ENCODE measurements around the gene CEMIP. TPM values are rescaled to one million over a fixed set of nuclear protein-coding genes. Genes with fewer than 3 reads are reported as not detected.

The CEMIP gene
- total and polyA plus RNA-seq, 10 of the 15 experiments (the other 5 are each of a cell fraction or from before 2014, with no cell fraction given): 0.01 to 0.44 (median 0.16) TPM; not detected in 6

GRCh38 chr15:80785811-80786354 lies 6.7 kb downstream of the CEMIP start:
- ATAC-seq (no peak), FAIRE-seq (no peak), DNase-seq (ENCODE audit: low read depth, low spot score) (no peak)
- Histone ChIP-seq H3K9me3 (replicated peaks; ENCODE audit: control insufficient read depth, insufficient read depth, low read length) (no peaks in the 10 kb centered on the region), H3K36me3 (ENCODE audit: control insufficient read depth in 2 of 2, insufficient read depth in 2 of 2, low read length in 1 of 2) (no peaks in the 10 kb centered on the region), H3K27ac (ENCODE audit: control insufficient read depth, insufficient read depth) (no peak overlapping the region), H3K27me3 (replicated peaks in 1 of 2; ENCODE audit: control insufficient read depth in 2 of 2, insufficient read depth in 2 of 2, low read length in 1 of 2) (peaks cover 0 to 5% of the 10 kb centered on the region in 2 experiments; a peak in 3 of 4 replicates), H3K4me2 (ENCODE audit: control insufficient read depth, insufficient read depth) (no peak overlapping the region), H3K4me3 (no peak overlapping the region), H3K4me1 (ENCODE audit: control insufficient read depth, insufficient read depth, low read length) (no peaks in the 10 kb centered on the region), H2AFZ (ENCODE audit: control insufficient read depth, low read depth, low read length) (no peak overlapping the region), H4K20me1 (ENCODE audit: control insufficient read depth, insufficient read depth) (no peaks in the 10 kb centered on the region), H3K9ac (ENCODE audit: control insufficient read depth, insufficient read depth, low read length) (no peak overlapping the region), H3K79me2 (ENCODE audit: control insufficient read depth, insufficient read depth, low read length) (no peaks in the 10 kb centered on the region)
- ChIA-PET CTCF (interaction anchor here (0.6 to 2.1 kb wide), 7 partner anchors 9 to 468 kb away, joined by 3 to 13 read pairs (median 4); no protein-coding TSS in a partner anchor), POLR2A (no interaction called here), RAD21 (ENCODE audit: unreplicated experiment) (interaction anchor here (1.0 kb wide), 1 partner anchor 218 kb away, joined by 3 read pairs; no protein-coding TSS in a partner anchor), SMC1A (ENCODE audit: uncharacterized antibody, unreplicated experiment) (interaction anchor here (0.6 to 1.3 kb wide), 3 partner anchors 9 to 184 kb away, joined by 3 to 6 read pairs (median 5); no protein-coding TSS in a partner anchor)
- in situ Hi-C loops (cut with MboI): no loop called here
- BruUV-seq (replicated peaks): no TSS peak
- intact Hi-C loops (cut with micrococcal nuclease; ENCODE audit: unreplicated experiment): no loop called here
- 34% methylated on average over 5 of the region's 5 CpGs for WGBS (ENCODE audit: insufficient coverage, insufficient replicate concordance, low lambda C conversion rate, missing lambda C conversion rate)
- no peak for TF ChIP-seq BCL3 (IDR thresholded peaks at IDR 0.05; ENCODE audit: borderline replicate concordance, insufficient read depth, low read depth, low read length, poor library complexity, severe bottlenecking)
- TF ChIP-seq MTA3 (IDR thresholded peaks at IDR 0.05; ENCODE audit: borderline replicate concordance, low read length): no peak
- TF ChIP-seq ZZZ3 (IDR thresholded peaks at IDR 0.05; ENCODE audit: control insufficient read depth, insufficient read length, low read depth): no peak
- TF ChIP-seq ZBTB4 (CRISPR knock-in tag; IDR thresholded peaks at IDR 0.05): no peak
- TF ChIP-seq CBX5 (IDR thresholded peaks at IDR 0.05; ENCODE audit: low read depth): no peak
- TF ChIP-seq NFIC (IDR thresholded peaks at IDR 0.05; ENCODE audit: low read depth, low read length): no peak
- no peak for TF ChIP-seq ZBTB11 (CRISPR knock-in tag; IDR thresholded peaks at IDR 0.05)
- no peak for TF ChIP-seq REST (IDR thresholded peaks at IDR 0.05; ENCODE audit: low read depth, low read length)
- no peak for TF ChIP-seq FOXM1 (IDR thresholded peaks at IDR 0.05; ENCODE audit: low read depth, low read length)
- no peak for TF ChIP-seq PAX5 (IDR thresholded peaks at IDR 0.05; ENCODE audit: borderline replicate concordance, low read depth, low read length)

All from GM12878 (cell line).